Suprapubic skin (tissue), 4 donors: ENCODE data around the gene ABCC8.

Experiments
- EP300 ChIP-seq: sonication (generic); formaldehyde crosslinking; IDR thresholded peaks from one replicate; pipeline ENCODE4 v1.6.1; 2017; ENCODE audit warnings: antibody characterized with exemption
- POLR2A ChIP-seq, 2 donors: fragments of 450-650 bp; IDR thresholded peaks; one replicate each; pipeline ENCODE4 v1.6.1; 2017; ENCODE audit warnings: antibody characterized with exemption in 2 of 2, mild to moderate bottlenecking in 2 of 2, moderate library complexity in 2 of 2
- POLR2AphosphoS5 ChIP-seq, 3 donors: sonication (generic); formaldehyde crosslinking; IDR thresholded peaks; one replicate each; pipeline ENCODE4 v1.6.1; 2017; ENCODE audit warnings: antibody characterized with exemption in 3 of 3
- TF ChIP-seq, protein P1 (sequence below), 2 donors: fragments of 200-600 bp in 1 of 2; fragments of 450-650 bp in 1 of 2; sonication (generic) in 1 of 2; IDR thresholded peaks; one replicate each; pipeline ENCODE4 v1.5.1; 2016 to 2019; ENCODE audit warnings: antibody characterized with exemption in 2 of 2, mild to moderate bottlenecking in 1 of 2, moderate library complexity in 1 of 2

GRCh38 chr11:17410606-17411379 is 65.9 kb downstream of the ABCC8 start:
- TF ChIP-seq POLR2A (IDR thresholded peaks at IDR 0.05) = no peak
- TF ChIP-seq, protein P1, sequence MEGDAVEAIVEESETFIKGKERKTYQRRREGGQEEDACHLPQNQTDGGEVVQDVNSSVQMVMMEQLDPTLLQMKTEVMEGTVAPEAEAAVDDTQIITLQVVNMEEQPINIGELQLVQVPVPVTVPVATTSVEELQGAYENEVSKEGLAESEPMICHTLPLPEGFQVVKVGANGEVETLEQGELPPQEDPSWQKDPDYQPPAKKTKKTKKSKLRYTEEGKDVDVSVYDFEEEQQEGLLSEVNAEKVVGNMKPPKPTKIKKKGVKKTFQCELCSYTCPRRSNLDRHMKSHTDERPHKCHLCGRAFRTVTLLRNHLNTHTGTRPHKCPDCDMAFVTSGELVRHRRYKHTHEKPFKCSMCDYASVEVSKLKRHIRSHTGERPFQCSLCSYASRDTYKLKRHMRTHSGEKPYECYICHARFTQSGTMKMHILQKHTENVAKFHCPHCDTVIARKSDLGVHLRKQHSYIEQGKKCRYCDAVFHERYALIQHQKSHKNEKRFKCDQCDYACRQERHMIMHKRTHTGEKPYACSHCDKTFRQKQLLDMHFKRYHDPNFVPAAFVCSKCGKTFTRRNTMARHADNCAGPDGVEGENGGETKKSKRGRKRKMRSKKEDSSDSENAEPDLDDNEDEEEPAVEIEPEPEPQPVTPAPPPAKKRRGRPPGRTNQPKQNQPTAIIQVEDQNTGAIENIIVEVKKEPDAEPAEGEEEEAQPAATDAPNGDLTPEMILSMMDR (IDR thresholded peaks at IDR 0.05) = no peak
- no peak for TF ChIP-seq POLR2AphosphoS5 (IDR thresholded peaks at IDR 0.05)
- TF ChIP-seq EP300 = no peak
